ENCODE measurements around the gene BTBD9.

DNA sequence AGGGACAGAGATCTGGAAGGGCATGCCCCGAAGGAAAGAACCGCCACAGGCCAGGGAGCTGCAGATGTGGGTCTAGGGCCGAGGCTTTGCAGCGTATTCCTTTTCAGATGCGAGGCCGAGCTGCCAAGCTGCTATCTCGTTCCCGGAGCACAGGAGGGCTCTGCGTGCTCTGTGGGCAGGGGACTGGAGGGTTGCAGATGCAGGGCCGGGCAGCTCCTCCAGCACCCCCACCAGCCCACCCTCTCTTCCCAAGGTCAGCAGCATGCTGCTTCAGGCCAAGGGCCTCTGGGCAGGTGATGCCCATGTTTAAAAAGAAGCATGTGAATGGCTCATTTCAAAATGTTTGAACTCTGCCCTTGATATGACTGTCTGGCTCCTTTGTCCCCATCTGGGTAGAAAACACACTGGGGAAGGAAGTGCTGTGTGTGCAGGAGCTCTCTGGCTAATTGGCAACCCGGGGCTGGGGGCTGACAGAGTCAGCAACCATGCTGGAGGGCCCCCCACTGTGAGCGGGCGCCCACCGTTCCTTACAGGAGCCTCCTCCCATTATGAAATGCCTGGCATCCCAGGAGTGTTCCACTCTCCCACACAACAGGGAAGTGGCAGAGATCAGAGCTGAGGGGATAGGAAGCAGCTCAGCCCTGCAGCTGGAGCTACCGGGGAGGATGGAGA is 466.9 kb downstream of the BTBD9 start:
- no peak for TF ChIP-seq POLR2A (IDR thresholded peaks at IDR 0.05)
- TF ChIP-seq, protein P1, sequence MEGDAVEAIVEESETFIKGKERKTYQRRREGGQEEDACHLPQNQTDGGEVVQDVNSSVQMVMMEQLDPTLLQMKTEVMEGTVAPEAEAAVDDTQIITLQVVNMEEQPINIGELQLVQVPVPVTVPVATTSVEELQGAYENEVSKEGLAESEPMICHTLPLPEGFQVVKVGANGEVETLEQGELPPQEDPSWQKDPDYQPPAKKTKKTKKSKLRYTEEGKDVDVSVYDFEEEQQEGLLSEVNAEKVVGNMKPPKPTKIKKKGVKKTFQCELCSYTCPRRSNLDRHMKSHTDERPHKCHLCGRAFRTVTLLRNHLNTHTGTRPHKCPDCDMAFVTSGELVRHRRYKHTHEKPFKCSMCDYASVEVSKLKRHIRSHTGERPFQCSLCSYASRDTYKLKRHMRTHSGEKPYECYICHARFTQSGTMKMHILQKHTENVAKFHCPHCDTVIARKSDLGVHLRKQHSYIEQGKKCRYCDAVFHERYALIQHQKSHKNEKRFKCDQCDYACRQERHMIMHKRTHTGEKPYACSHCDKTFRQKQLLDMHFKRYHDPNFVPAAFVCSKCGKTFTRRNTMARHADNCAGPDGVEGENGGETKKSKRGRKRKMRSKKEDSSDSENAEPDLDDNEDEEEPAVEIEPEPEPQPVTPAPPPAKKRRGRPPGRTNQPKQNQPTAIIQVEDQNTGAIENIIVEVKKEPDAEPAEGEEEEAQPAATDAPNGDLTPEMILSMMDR (IDR thresholded peaks at IDR 0.05), result no peak
